OCI-LY3 (cell line): ENCODE results near the gene RPA4.

Experiments
- H2AFZ ChIP-seq: fragments of 200-600, 300-600 bp; shearing (Covaris generic); 2 replicates; pipeline ENCODE4 v1.6.0; 2014; ENCODE audit warnings: antibody characterized with exemption, low read depth, low read length
- H3K27ac ChIP-seq: fragments of 200-600, 300-600 bp; sonication (generic); 2 replicates; pipeline ENCODE4 v1.5.1; 2014; ENCODE audit warnings: mild to moderate bottlenecking, low read length, moderate library complexity, mixed read lengths
- H3K27me3 ChIP-seq: fragments of 200-600, 300-600 bp; sonication (generic); 2 replicates; pipeline ENCODE4 v1.6.1; 2014; ENCODE audit warnings: low read depth, low read length, mixed read lengths
- H3K36me3 ChIP-seq: fragments of 200-600, 300-600 bp; sonication (generic); replicated peaks from 2 replicates; pipeline ENCODE3; 2014; ENCODE audit warnings: low read depth, low read length, mixed read lengths
- H3K4me1 ChIP-seq: fragments of 300-600, 200-600 bp; sonication (generic); 2 replicates; pipeline ENCODE4 v1.6.1; 2014; ENCODE audit warnings: low read length, mixed read lengths
- H3K4me2 ChIP-seq: fragments of 200-600, 300-600 bp; sonication (generic); 2 replicates; pipeline ENCODE4 v1.6.1; 2014; ENCODE audit warnings: low read length, mixed read lengths
- H3K4me3 ChIP-seq: fragments of 300-600, 200-600 bp; sonication (generic); 2 replicates; pipeline ENCODE4 v1.5.1; 2014; ENCODE audit warnings: antibody characterized with exemption, mild to moderate bottlenecking, low read length, moderate library complexity
- H3K79me2 ChIP-seq: fragments of 300-600, 200-600 bp; shearing (Covaris generic); 2 replicates; pipeline ENCODE4 v1.6.1; 2014; ENCODE audit warnings: mild to moderate bottlenecking, low read length, mixed read lengths
- H3K9ac ChIP-seq: fragments of 300-600, 200-600 bp; shearing (Covaris generic); 2 replicates; pipeline ENCODE4 v1.6.0; 2014; ENCODE audit warnings: mild to moderate bottlenecking, low read length, moderate library complexity
- H3K9me3 ChIP-seq: fragments of 200-600, 300-600 bp; shearing (Covaris generic); 2 replicates; pipeline ENCODE4 v1.6.1; 2014; ENCODE audit warnings: low read length, mixed read lengths; ENCODE audit not compliant: insufficient read depth
- H4K20me1 ChIP-seq: fragments of 200-600, 300-600 bp; sonication (generic); 2 replicates; pipeline ENCODE4 v1.6.1; 2016; ENCODE audit warnings: low read length, mixed read lengths; ENCODE audit not compliant: insufficient read depth
- EZH2phosphoT487 ChIP-seq: fragments of 200-600 bp; shearing (Covaris generic); IDR thresholded peaks from 2 replicates; pipeline ENCODE4 v1.6.1; 2018; ENCODE audit warnings: antibody characterized with exemption, mixed run types, low read depth
- TF ChIP-seq, protein P1 (sequence below): fragments of 200-600, 300-600 bp; sonication (generic); IDR thresholded peaks from 2 replicates; pipeline ENCODE4 v1.5.1; 2014; ENCODE audit warnings: antibody characterized with exemption, low read length, low read depth

The RPA4 gene

GRCh38 chrX:96906741-96907140, 23.0 kb downstream of the RPA4 start:
- TF ChIP-seq, protein P1, sequence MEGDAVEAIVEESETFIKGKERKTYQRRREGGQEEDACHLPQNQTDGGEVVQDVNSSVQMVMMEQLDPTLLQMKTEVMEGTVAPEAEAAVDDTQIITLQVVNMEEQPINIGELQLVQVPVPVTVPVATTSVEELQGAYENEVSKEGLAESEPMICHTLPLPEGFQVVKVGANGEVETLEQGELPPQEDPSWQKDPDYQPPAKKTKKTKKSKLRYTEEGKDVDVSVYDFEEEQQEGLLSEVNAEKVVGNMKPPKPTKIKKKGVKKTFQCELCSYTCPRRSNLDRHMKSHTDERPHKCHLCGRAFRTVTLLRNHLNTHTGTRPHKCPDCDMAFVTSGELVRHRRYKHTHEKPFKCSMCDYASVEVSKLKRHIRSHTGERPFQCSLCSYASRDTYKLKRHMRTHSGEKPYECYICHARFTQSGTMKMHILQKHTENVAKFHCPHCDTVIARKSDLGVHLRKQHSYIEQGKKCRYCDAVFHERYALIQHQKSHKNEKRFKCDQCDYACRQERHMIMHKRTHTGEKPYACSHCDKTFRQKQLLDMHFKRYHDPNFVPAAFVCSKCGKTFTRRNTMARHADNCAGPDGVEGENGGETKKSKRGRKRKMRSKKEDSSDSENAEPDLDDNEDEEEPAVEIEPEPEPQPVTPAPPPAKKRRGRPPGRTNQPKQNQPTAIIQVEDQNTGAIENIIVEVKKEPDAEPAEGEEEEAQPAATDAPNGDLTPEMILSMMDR: no peak
- TF ChIP-seq EZH2phosphoT487: no peak
- H3K27ac ChIP-seq: no peak overlapping the region
- no peak overlapping the region for H3K9ac ChIP-seq
- H3K4me3 ChIP-seq: no peak overlapping the region
- H3K4me1 ChIP-seq: no peaks in the 10 kb centered on the region
- H3K9me3 ChIP-seq: no peaks in the 10 kb centered on the region
- no peak overlapping the region for H2AFZ ChIP-seq
- no peaks in the 10 kb centered on the region for H3K27me3 ChIP-seq
- H3K36me3 ChIP-seq: no peaks in the 10 kb centered on the region
- no peaks in the 10 kb centered on the region for H3K79me2 ChIP-seq
- no peaks in the 10 kb centered on the region for H4K20me1 ChIP-seq
- no peak overlapping the region for H3K4me2 ChIP-seq

- Histone ChIP-seq H4K20me1 (no peaks in the 10 kb centered on the region), H3K4me1 (no peaks in the 10 kb centered on the region), H3K27me3 (no peaks in the 10 kb centered on the region), H3K4me2 (no peak overlapping the region), H3K9ac (no peak overlapping the region), H2AFZ (no peak overlapping the region), H3K27ac (no peak overlapping the region), H3K4me3 (no peak overlapping the region), H3K36me3 (no peaks in the 10 kb centered on the region), H3K9me3 (no peaks in the 10 kb centered on the region), H3K79me2 (no peaks in the 10 kb centered on the region)
- TF ChIP-seq, protein P1: no peak
- TF ChIP-seq EZH2phosphoT487: no peak
These were observed 24.0 kb downstream of the RPA4 start for GRCh38 chrX:96907516-96908272.

GRCh38 chrX:96909291-96909690, 25.6 kb downstream of the RPA4 start:
- Histone ChIP-seq H3K9ac (no peak overlapping the region), H2AFZ (no peak overlapping the region), H3K9me3 (no peaks in the 10 kb centered on the region), H3K36me3 (no peaks in the 10 kb centered on the region), H3K27ac (no peak overlapping the region), H4K20me1 (no peaks in the 10 kb centered on the region), H3K4me1 (no peaks in the 10 kb centered on the region), H3K4me2 (no peak overlapping the region), H3K4me3 (no peak overlapping the region), H3K27me3 (no peaks in the 10 kb centered on the region), H3K79me2 (no peaks in the 10 kb centered on the region)
- TF ChIP-seq EZH2phosphoT487: no peak
- TF ChIP-seq, protein P1: no peak

DNA sequence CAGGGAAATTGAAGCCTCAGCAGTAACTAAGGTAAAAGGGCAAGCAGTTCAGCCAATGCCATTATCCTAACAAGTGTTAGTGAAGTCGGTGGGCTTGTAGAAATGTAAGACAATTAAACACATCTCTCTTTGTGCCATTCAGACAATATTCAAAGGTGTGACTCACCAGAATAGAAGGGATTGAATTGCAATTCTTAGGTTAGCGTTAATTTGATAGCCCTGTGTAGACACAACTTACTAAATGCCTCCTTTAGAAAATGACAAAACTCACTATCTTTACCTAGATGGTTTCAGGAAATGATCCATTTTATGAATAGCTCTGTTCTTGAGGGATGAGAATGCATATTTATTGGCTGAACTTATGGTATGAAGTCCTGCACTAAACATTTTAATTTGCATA, 35.2 kb downstream of the RPA4 start:
- H3K79me2 ChIP-seq: no peaks in the 10 kb centered on the region
- TF ChIP-seq, protein P1: no peak
- no peak for TF ChIP-seq EZH2phosphoT487
- no peaks in the 10 kb centered on the region for H4K20me1 ChIP-seq
- no peak overlapping the region for H3K9ac ChIP-seq
- H3K27me3 ChIP-seq: no peaks in the 10 kb centered on the region
- no peak overlapping the region for H3K27ac ChIP-seq
- no peak overlapping the region for H3K4me2 ChIP-seq
- no peaks in the 10 kb centered on the region for H3K36me3 ChIP-seq
- no peak overlapping the region for H3K4me3 ChIP-seq
- H2AFZ ChIP-seq: no peak overlapping the region
- H3K9me3 ChIP-seq: no peaks in the 10 kb centered on the region
- no peaks in the 10 kb centered on the region for H3K4me1 ChIP-seq
